GM12892 (cell line): Measurements from ENCODE around the gene DNM1L.
"Not testable (repeated sequence)": the region's sequence is repeated elsewhere in the genome, so short reads cannot be mapped to it uniquely, and the experiment has no call there.

Experiments
- DNase-seq: peaks from one replicate; pipeline ENCODE4 v3.0.0; 2011; ENCODE audit not compliant: insufficient read length
- FAIRE-seq: peaks from 2 replicates; lab custom pipeline; 2011; peaks lifted over from hg19 to GRCh38; lab: Jason Lieb, UNC
- POLR2A ChIP-seq: IDR thresholded peaks from 2 replicates; pipeline ENCODE4 v1.6.1; 2011; ENCODE audit warnings: low read depth, low read length, control low read depth
- POLR2AphosphoS5 ChIP-seq: IDR thresholded peaks from 2 replicates; pipeline ENCODE4 v1.6.1; 2011; ENCODE audit warnings: low read depth, low read length, control low read depth
- TAF1 ChIP-seq: IDR thresholded peaks from 2 replicates; pipeline ENCODE4 v1.6.1; 2011; ENCODE audit warnings: low read depth, mild to moderate bottlenecking, control low read depth, low read length, borderline replicate concordance

DNM1L gene

GRCh38 chr12:32702473-32702872 lies 23.4 kb downstream of the DNM1L start:
- FAIRE-seq (no peak), DNase-seq (no peak)
- TF ChIP-seq POLR2AphosphoS5 (no peak), TAF1 (no peak), POLR2A (no peak)

GRCh38 chr12:32702946-32703345 lies 23.8 kb downstream of the DNM1L start:
- no peak for TF ChIP-seq POLR2A
- TF ChIP-seq POLR2AphosphoS5: no peak
- no peak for TF ChIP-seq TAF1
- FAIRE-seq (no peak), DNase-seq (no peak)

GRCh38 chr12:32705783-32706182 lies 26.7 kb downstream of the DNM1L start:
- TF ChIP-seq TAF1 (no peak), POLR2AphosphoS5 (no peak), POLR2A (no peak)
- no peak for FAIRE-seq
- no peak for DNase-seq

DNA sequence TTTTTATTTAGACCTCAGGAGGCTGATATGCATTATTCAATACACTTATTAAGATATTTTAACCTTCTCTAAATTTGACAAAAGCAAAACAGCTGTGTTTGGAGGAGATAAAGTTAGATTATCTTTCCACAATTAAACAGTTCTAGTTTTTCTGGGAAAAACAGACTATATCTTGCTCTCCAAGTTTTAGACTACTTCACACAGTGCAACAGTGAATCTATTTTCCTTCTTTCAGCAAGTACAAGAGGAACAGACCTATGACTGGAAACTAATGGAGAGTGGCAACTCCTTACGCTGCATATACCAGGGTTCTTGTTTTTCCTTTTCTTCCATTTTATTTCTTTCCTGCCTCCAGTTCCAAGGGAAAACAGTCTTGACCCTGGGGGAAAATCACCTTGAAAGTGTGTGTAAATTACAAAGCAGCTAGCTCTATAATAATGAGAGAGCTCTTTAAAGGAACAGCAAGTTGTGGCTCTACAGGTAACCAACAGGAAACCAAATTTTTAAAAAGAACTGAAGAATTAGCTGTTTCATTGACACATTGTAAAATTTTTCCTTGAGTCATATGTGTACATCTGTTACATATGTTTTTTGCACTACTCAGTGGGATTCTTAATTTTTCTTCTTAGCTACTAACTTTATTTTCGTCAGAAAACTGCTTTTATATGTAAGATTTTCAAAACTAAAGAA lies 27.4 kb downstream of the DNM1L start:
- DNase-seq (no peak), FAIRE-seq (no peak)
- TF ChIP-seq POLR2AphosphoS5 (no peak), TAF1 (no peak), POLR2A (no peak)

- DNase-seq: no peak
- TF ChIP-seq POLR2AphosphoS5 (no peak), POLR2A (no peak), TAF1 (no peak)
- FAIRE-seq: no peak
Measured at GRCh38 chr12:32708926-32709325, 29.8 kb downstream of the DNM1L start.

DNA sequence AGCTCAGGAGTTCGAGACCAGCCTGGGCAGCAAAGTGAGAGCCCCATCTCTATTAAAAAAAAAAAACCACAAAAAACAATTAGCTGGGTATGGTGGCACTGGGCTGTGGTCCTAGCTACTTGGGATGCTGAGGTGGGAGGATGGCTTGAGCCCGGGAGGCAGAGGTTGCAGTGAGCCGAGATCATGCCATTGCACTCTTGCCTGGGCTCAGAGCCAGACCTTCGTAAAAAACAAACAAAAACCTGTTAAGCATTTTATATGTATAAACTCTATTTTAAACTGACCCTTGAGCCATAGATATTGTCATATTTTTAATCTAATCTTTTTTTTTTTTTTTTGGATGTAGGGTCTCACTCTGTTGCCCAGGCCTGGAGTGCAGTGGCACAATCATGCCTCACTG lies 35.7 kb downstream of the DNM1L start:
- FAIRE-seq (no peak), DNase-seq (no peak)
- TF ChIP-seq POLR2A (no peak), POLR2AphosphoS5 (no peak)

- TF ChIP-seq POLR2AphosphoS5 (no peak), TAF1 (no peak), POLR2A (no peak)
- no peak for DNase-seq
- FAIRE-seq: no peak
Measured at GRCh38 chr12:32718926-32719325, 39.8 kb downstream of the DNM1L start.

DNA sequence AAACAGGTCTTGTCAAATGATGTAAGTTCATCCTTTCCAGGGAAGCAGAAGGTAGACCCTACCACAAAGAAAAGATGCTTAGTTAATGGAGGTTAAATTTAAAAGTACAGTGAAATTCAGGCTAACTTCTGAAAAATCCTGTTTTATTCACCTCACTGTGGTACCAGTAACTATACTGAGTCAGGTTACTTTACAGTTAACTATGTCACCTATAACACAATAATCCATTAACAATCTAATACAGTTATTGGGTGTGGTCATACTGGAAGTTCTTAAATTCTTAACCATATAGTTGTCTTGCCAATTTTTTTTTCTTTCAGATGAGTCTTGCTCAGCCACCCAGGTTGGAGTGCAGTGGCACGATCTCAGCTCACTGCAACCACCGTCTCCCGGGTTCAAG lies 46.2 kb downstream of the DNM1L start:
- FAIRE-seq, DNase-seq: not testable (repeated sequence)

DNA sequence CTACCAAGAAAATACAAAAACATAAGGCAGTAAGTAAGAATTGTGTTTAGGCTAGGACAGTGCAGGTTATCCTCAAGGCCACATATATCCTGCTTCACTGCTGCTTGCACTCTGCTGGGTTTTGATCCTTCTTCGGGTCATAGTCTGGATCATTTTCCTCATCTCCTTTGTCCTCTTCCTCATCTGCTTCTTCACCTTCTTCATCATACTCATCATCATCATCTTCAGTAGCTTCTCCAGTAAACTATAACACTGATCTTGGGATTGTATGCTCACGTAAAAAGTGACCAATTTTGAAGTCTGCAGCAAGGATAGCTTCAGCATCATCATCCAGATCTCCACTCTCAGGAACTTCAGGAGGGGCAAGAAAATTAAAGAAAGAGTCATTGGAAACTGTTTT lies 47.2 kb downstream of the DNM1L start:
- no peak for FAIRE-seq
- TF ChIP-seq POLR2AphosphoS5 (no peak), TAF1 (no peak), POLR2A (no peak)
- no peak for DNase-seq

DNA sequence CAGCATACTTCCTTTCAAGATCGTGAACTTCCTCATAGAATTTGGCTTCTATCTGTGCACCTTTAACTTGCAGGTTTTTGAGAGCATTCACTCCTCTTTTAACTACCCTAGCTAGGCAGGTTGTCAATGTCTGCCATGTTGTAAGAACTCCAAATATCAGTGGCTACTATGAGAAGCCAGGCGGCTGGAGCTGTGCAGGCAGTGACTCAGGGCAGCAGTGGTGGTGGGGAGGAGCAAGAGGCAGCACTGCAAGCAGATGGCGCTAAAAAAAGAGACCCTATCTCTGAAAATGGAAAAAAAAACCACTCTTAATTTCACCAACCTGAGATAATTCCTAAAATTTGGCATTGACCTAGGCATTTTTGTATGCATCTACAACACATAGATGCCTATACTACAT lies 48.1 kb downstream of the DNM1L start:
- no peak for FAIRE-seq
- TF ChIP-seq POLR2A (no peak), POLR2AphosphoS5 (no peak), TAF1 (no peak)

GRCh38 chr12:32734952-32735351 lies 55.9 kb downstream of the DNM1L start:
- no peak for TF ChIP-seq POLR2A
- no peak for TF ChIP-seq TAF1
- TF ChIP-seq POLR2AphosphoS5: no peak
- no peak for FAIRE-seq
- no peak for DNase-seq

More for the DNA sequence above, 48.1 kb downstream of the DNM1L start:
- no peak for DNase-seq

DNA sequence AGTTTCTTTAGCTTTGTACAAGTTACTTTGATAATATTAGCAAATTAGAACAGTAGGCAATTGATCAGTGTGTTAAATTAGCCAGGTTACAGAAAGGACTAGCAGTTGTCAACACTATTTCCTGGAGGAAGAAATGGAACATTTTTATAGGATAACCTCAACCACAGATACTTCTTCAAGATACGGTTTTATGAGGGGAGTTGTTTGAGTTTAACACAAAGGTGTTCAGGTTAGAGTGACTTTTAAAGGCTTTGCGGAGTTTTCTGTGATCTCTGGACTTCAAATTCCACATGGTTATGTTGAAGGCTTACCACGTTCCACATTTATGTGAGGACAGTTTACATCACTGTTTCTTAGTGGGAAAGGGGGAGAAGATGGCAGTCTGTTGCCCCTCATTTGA lies 57.3 kb downstream of the DNM1L start:
- TF ChIP-seq TAF1 (no peak), POLR2A (no peak), POLR2AphosphoS5 (no peak)
- FAIRE-seq: no peak
- DNase-seq: no peak
